ENCODE results near the gene JAZF1.
A peak's percentile ranks its signal among the peaks of the same experiment; 100 is the strongest.

Gene JAZF1

DNA sequence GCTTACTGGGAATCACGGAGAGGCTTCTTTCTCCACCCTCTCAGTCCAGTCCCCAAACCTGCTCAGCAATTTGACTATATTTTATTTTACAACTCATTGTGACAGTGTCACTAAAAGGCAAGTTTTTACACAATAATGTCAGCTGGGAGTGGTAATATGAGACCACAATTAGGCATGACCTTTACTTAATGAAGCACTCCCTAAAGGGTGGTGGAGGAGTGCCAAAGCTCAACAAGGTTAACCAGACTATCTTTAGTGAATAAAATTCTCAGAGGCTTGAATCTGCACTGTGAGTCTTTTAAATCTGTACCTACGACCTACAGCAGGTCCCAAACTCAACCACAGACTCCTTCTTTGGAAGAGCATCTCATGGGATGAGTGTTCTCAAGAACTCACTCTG, 225.0 kb downstream of the JAZF1 start:
- TF ChIP-seq EGR1 (IDR thresholded peaks at IDR 0.05) (no peak), TCF12 (IDR thresholded peaks at IDR 0.05; ENCODE audit: low read depth) (no peak), ZBTB7A (IDR thresholded peaks at IDR 0.05; ENCODE audit: low read depth) (no peak), FOXM1 (IDR thresholded peaks at IDR 0.05; ENCODE audit: borderline replicate concordance, low read depth) (no peak), TEAD4 (IDR thresholded peaks at IDR 0.05) (peak; percentile 29; the same call in 1 of the 2 replicates), YY1 (IDR thresholded peaks at IDR 0.05; ENCODE audit: low read depth) (no peak), NFIC (IDR thresholded peaks at IDR 0.05) (peak; percentile 82), CEBPB (IDR thresholded peaks at IDR 0.05) (peak; percentile 69), TAF1 (IDR thresholded peaks at IDR 0.05; ENCODE audit: low read depth) (no peak), EP300 (IDR thresholded peaks at IDR 0.05; ENCODE audit: borderline replicate concordance) (peak; percentile 42; the same call in 1 of the 2 replicates), RAD21 (IDR thresholded peaks at IDR 0.05; ENCODE audit: low read depth) (peak; percentile 3; the same call in 1 of the 2 replicates), CREB1 (IDR thresholded peaks at IDR 0.05; ENCODE audit: low read depth) (no peak)
- TF ChIP-seq, protein P1, sequence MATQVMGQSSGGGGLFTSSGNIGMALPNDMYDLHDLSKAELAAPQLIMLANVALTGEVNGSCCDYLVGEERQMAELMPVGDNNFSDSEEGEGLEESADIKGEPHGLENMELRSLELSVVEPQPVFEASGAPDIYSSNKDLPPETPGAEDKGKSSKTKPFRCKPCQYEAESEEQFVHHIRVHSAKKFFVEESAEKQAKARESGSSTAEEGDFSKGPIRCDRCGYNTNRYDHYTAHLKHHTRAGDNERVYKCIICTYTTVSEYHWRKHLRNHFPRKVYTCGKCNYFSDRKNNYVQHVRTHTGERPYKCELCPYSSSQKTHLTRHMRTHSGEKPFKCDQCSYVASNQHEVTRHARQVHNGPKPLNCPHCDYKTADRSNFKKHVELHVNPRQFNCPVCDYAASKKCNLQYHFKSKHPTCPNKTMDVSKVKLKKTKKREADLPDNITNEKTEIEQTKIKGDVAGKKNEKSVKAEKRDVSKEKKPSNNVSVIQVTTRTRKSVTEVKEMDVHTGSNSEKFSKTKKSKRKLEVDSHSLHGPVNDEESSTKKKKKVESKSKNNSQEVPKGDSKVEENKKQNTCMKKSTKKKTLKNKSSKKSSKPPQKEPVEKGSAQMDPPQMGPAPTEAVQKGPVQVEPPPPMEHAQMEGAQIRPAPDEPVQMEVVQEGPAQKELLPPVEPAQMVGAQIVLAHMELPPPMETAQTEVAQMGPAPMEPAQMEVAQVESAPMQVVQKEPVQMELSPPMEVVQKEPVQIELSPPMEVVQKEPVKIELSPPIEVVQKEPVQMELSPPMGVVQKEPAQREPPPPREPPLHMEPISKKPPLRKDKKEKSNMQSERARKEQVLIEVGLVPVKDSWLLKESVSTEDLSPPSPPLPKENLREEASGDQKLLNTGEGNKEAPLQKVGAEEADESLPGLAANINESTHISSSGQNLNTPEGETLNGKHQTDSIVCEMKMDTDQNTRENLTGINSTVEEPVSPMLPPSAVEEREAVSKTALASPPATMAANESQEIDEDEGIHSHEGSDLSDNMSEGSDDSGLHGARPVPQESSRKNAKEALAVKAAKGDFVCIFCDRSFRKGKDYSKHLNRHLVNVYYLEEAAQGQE (IDR thresholded peaks at IDR 0.05; ENCODE audit: low read depth), result no peak
- TF ChIP-seq, protein P2, sequence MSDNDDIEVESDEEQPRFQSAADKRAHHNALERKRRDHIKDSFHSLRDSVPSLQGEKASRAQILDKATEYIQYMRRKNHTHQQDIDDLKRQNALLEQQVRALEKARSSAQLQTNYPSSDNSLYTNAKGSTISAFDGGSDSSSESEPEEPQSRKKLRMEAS (IDR thresholded peaks at IDR 0.05), result no peak
- TF ChIP-seq, protein P3, sequence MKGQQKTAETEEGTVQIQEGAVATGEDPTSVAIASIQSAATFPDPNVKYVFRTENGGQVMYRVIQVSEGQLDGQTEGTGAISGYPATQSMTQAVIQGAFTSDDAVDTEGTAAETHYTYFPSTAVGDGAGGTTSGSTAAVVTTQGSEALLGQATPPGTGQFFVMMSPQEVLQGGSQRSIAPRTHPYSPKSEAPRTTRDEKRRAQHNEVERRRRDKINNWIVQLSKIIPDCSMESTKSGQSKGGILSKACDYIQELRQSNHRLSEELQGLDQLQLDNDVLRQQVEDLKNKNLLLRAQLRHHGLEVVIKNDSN (IDR thresholded peaks at IDR 0.05), result no peak

DNA sequence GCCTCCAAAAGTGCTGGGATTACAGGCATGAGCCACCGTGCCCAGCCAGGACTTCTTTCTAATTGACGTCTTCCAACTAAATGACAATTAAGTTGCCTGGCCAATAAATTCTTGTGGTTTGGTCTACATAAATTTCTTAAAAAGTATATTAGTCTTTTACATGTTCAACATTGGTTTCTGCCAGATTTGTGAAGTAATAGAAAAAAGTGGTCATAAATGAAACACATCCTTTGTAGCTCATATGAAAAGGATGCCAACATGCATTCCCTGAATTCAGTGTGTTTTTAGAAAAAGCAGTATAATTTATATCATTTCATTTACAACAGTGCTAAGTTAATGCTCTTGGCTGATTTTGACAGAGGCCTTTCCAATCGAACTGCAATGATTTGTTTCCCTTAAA, 225.6 kb downstream of the JAZF1 start:
- TF ChIP-seq CREB1 (IDR thresholded peaks at IDR 0.05; ENCODE audit: low read depth), result no peak
- no peak for TF ChIP-seq TCF12 (IDR thresholded peaks at IDR 0.05; ENCODE audit: low read depth)
- TF ChIP-seq ZBTB7A (IDR thresholded peaks at IDR 0.05; ENCODE audit: low read depth), result no peak
- TF ChIP-seq NFIC (IDR thresholded peaks at IDR 0.05), result no peak
- TF ChIP-seq, protein P1 (IDR thresholded peaks at IDR 0.05; ENCODE audit: low read depth), result no peak
- no peak for TF ChIP-seq EP300 (IDR thresholded peaks at IDR 0.05; ENCODE audit: borderline replicate concordance)
- no peak for TF ChIP-seq FOXM1 (IDR thresholded peaks at IDR 0.05; ENCODE audit: borderline replicate concordance, low read depth)
- TF ChIP-seq, protein P3 (IDR thresholded peaks at IDR 0.05), result no peak
- no peak for TF ChIP-seq TAF1 (IDR thresholded peaks at IDR 0.05; ENCODE audit: low read depth)
- TF ChIP-seq CEBPB (IDR thresholded peaks at IDR 0.05), result no peak

DNA sequence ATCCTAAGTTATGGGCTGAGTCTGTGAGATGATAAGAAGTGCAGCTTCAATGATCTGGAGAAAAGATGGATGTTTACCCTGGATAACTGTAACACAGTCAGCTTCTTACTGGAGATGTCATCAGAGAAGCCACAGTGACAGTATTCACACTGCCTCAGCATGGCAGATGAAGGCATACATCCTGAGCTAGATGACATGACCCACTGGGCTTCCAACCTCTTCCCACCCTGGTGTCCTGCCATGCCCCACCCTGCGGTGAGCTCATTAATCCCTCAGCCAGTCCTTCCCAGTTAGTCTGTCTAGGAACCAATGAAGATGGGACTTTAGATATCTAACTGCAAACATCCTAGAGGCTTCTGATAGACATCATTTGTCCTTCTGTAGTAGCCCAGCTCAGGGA, 226.8 kb downstream of the JAZF1 start:
- TF ChIP-seq, protein P2 (IDR thresholded peaks at IDR 0.05), result no peak
- TF ChIP-seq TCF12 (IDR thresholded peaks at IDR 0.05; ENCODE audit: low read depth) (no peak), CEBPB (IDR thresholded peaks at IDR 0.05) (no peak), YY1 (IDR thresholded peaks at IDR 0.05; ENCODE audit: low read depth) (no peak), ZBTB7A (IDR thresholded peaks at IDR 0.05; ENCODE audit: low read depth) (no peak), CREB1 (IDR thresholded peaks at IDR 0.05; ENCODE audit: low read depth) (no peak), EGR1 (IDR thresholded peaks at IDR 0.05) (no peak), EP300 (IDR thresholded peaks at IDR 0.05; ENCODE audit: borderline replicate concordance) (no peak), TAF1 (IDR thresholded peaks at IDR 0.05; ENCODE audit: low read depth) (no peak), NFIC (IDR thresholded peaks at IDR 0.05) (no peak), RAD21 (IDR thresholded peaks at IDR 0.05; ENCODE audit: low read depth) (no peak)
- TF ChIP-seq, protein P1 (IDR thresholded peaks at IDR 0.05; ENCODE audit: low read depth), result no peak

DNA sequence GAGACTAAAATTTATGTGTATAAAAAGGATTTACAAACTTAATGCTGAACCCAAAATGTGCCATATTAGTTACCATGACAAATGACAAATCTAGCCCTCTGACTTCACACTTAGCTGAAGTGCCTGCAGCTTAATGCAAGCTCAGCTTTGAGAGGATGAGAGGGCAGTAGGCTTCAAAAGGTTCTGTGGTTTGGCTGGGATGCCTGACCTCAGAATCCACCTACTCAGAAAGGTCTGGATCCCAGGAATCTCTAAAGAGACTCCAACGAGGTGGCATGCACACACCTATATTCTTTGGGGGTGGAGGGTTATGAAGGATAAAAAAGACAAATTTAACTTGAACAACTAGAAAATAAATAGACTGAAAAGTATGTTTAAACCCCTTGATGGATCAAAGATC, 227.2 kb downstream of the JAZF1 start:
- no peak for TF ChIP-seq ZBTB7A (IDR thresholded peaks at IDR 0.05; ENCODE audit: low read depth)
- TF ChIP-seq TAF1 (IDR thresholded peaks at IDR 0.05; ENCODE audit: low read depth), result no peak
- TF ChIP-seq EP300 (IDR thresholded peaks at IDR 0.05; ENCODE audit: borderline replicate concordance), result no peak
- no peak for TF ChIP-seq CREB1 (IDR thresholded peaks at IDR 0.05; ENCODE audit: low read depth)
- TF ChIP-seq, protein P2 (IDR thresholded peaks at IDR 0.05), result no peak
- TF ChIP-seq RAD21 (IDR thresholded peaks at IDR 0.05; ENCODE audit: low read depth), result no peak
- no peak for TF ChIP-seq TEAD4 (IDR thresholded peaks at IDR 0.05)
- no peak for TF ChIP-seq EGR1 (IDR thresholded peaks at IDR 0.05)
- TF ChIP-seq YY1 (IDR thresholded peaks at IDR 0.05; ENCODE audit: low read depth), result no peak
- TF ChIP-seq, protein P3 (IDR thresholded peaks at IDR 0.05), result no peak
- no peak for TF ChIP-seq NFIC (IDR thresholded peaks at IDR 0.05)
- TF ChIP-seq FOXM1 (IDR thresholded peaks at IDR 0.05; ENCODE audit: borderline replicate concordance, low read depth), result no peak
- no peak for TF ChIP-seq TCF12 (IDR thresholded peaks at IDR 0.05; ENCODE audit: low read depth)
- no peak for TF ChIP-seq CEBPB (IDR thresholded peaks at IDR 0.05)
- TF ChIP-seq, protein P1 (IDR thresholded peaks at IDR 0.05; ENCODE audit: low read depth), result no peak
